C4-2B (cell line): Measurements from ENCODE around the gene DPF3.

Experiments
- ZFX ChIP-seq: fragments of 450-650 bp; IDR thresholded peaks from 2 replicates; pipeline ENCODE4 v1.6.1; 2017
- TF ChIP-seq, protein P1 (sequence below): fragments of 450-650 bp; conservative IDR thresholded peaks from 2 replicates; pipeline ENCODE4 v1.5.1; 2017; ENCODE audit warnings: mild to moderate bottlenecking

DNA sequence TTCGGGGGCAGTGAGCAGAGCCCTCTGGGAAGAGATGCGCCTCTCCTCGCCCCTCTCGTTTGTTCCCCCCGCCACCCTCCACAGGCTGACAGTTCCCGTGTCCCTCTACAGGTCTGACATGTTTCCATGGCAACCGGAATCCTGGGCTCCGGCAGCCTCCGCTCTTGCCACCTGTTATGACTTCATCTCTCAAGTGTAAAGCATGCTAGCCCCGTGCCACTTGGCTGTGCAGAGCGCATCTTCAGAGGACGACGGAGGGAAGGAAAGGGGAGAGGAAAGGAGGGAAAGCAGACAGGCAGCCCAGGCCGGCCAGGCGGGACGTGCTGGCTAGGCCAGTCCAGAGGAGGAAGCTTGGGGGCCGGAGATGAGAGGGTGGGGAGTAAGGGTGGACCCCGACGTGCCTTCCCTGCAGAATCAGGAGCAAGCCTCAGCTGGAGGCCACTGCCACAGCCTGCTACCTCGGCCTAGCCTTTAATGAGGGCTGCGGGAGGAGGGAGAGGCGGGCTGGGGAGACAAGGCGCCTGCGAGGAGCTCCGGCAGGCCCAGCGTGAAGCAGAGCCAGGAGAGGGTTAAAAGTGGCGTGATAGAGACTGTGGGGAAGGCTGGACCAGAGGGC, 214.3 kb downstream of the DPF3 start:
- TF ChIP-seq, protein P1, sequence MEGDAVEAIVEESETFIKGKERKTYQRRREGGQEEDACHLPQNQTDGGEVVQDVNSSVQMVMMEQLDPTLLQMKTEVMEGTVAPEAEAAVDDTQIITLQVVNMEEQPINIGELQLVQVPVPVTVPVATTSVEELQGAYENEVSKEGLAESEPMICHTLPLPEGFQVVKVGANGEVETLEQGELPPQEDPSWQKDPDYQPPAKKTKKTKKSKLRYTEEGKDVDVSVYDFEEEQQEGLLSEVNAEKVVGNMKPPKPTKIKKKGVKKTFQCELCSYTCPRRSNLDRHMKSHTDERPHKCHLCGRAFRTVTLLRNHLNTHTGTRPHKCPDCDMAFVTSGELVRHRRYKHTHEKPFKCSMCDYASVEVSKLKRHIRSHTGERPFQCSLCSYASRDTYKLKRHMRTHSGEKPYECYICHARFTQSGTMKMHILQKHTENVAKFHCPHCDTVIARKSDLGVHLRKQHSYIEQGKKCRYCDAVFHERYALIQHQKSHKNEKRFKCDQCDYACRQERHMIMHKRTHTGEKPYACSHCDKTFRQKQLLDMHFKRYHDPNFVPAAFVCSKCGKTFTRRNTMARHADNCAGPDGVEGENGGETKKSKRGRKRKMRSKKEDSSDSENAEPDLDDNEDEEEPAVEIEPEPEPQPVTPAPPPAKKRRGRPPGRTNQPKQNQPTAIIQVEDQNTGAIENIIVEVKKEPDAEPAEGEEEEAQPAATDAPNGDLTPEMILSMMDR = no peak
- no peak for TF ChIP-seq ZFX
